SK-N-MC (cell line): ENCODE measurements around the gene CTRB2.

Experiments used
- EZH2 ChIP-seq: fragments of 200-600 bp; sonication (generic); IDR thresholded peaks from one replicate; pipeline ENCODE4 v1.6.1; 2017; ENCODE audit warnings: antibody characterized with exemption
- FOXP2 ChIP-seq: optimal IDR thresholded peaks from 2 replicates; pipeline ENCODE3; 2011; ENCODE audit warnings: mild to moderate bottlenecking, moderate library complexity; ENCODE audit not compliant: insufficient read depth; ENCODE audit errors: extremely low read length, control extremely low read depth
- POLR2AphosphoS5 ChIP-seq: IDR thresholded peaks from 2 replicates; pipeline ENCODE4 v1.6.1; 2012; ENCODE audit warnings: mild to moderate bottlenecking, low read depth, low read length, borderline replicate concordance

DNA sequence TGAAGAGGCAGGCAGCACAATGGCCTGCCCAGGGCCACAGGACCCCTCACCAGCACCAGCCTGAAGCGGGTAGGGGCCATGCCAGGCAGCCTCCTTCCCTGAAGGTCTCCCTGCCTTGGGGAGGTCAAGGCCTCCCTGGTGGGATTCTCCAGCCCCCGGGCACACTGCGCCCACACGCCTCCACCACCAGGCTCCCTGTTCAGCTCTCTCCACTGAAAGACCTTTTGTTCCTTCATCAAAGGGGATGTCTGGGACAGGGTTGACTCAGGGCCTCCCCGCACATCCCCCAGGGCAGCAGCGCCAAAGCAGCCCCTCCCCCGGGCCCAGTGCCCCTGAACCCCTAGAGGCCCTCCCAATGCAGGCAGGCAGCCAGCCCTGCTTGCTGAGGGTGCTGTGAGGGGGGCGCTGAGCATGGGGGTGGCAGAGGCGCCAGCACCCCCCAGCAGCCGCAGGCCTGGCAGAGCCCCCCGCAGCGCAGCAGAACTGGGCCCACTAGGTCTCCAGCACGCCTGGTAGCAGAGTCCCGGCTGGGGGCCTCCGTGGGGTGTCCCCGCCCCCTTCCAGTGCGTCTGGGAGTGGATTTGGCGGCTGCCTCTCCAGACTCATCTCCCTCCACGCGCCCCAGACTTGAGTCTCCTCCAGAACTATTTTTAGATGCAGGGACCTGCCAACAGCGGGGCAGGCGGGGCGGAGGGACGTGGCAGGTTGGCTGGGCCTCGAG lies 31.3 kb upstream of the CTRB2 start:
- no peak for TF ChIP-seq EZH2
- no peak for TF ChIP-seq POLR2AphosphoS5
- no peak for TF ChIP-seq FOXP2
